H1 (cell line): Measurements from ENCODE around the gene CYTL1. TPM values are rescaled to one million over a fixed set of nuclear protein-coding genes. Genes with fewer than 3 reads are reported as not detected.

Experiments used
- CTCF ChIA-PET: fragments of 300-600 bp; sonication (Branson Sonifier 250); formaldehyde crosslinking; loops from one replicate; lab custom pipeline; 2021; ENCODE audit not compliant: partially characterized antibody; lab: Charles Lee
- POLR2A ChIA-PET: fragments of 300-600 bp; sonication (Branson Sonifier 250); formaldehyde crosslinking; loops from one replicate; lab custom pipeline; 2021; ENCODE audit warnings: inconsistent platforms; ENCODE audit not compliant: partially characterized antibody; lab: Charles Lee
- DNase-seq, 2 experiments: peaks; one replicate each; pipeline versions ENCODE4 v3.0.0 to v3.0.0-alpha.2; 2010 to 2022; ENCODE audit warnings: low spot score in 2 of 2, low read depth in 1 of 2, mixed read lengths in 1 of 2
- FAIRE-seq: peaks from 2 replicates; lab custom pipeline; 2011; peaks lifted over from hg19 to GRCh38; lab: Jason Lieb, UNC
- H2AFZ ChIP-seq: 2 replicates; pipeline ENCODE4 v1.8.1; 2012; ENCODE audit warnings: low read length, inconsistent platforms
- H2AK5ac ChIP-seq: 2 replicates; pipeline ENCODE4 v1.6.1; 2013; ENCODE audit warnings: low read depth, low read length
- H2BK120ac ChIP-seq: replicated peaks from 2 replicates; pipeline ENCODE3; 2013; ENCODE audit warnings: low read depth, low read length, inconsistent platforms
- H2BK12ac ChIP-seq: 2 replicates; pipeline ENCODE4 v1.6.1; 2013; ENCODE audit warnings: low read depth, low read length
- H2BK15ac ChIP-seq: 2 replicates; pipeline ENCODE4 v1.6.1; 2013; ENCODE audit warnings: low read length
- H2BK20ac ChIP-seq: 2 replicates; pipeline ENCODE4 v1.6.1; 2013; ENCODE audit warnings: low read length
- H2BK5ac ChIP-seq: 2 replicates; pipeline ENCODE4 v1.6.1; 2013; ENCODE audit warnings: low read depth, low read length
- H3K14ac ChIP-seq: 2 replicates; pipeline ENCODE4 v1.6.1; 2013; ENCODE audit warnings: inconsistent platforms; ENCODE audit not compliant: insufficient read length
- H3K18ac ChIP-seq: 2 replicates; pipeline ENCODE4 v1.6.1; 2013; ENCODE audit warnings: low read length; ENCODE audit errors: extremely low read depth
- H3K23ac ChIP-seq: 2 replicates; pipeline ENCODE4 v1.6.1; 2013; ENCODE audit warnings: inconsistent platforms; ENCODE audit not compliant: insufficient read length
- H3K23me2 ChIP-seq: 2 replicates; pipeline ENCODE4 v1.6.1; 2013; ENCODE audit warnings: low read depth, low read length
- H3K27ac ChIP-seq: 2 replicates; pipeline ENCODE4 v1.6.1; 2011; ENCODE audit warnings: low read depth, low read length, inconsistent platforms
- H3K27me3 ChIP-seq, 4 experiments: replicated peaks in 1 of 4; 1 replicate in 1 of 4; 2 replicates in 3 of 4; pipeline versions ENCODE4 v1.6.1 to v1.8.1; 2011 to 2013; ENCODE audit warnings: low read length in 3 of 4, mild to moderate bottlenecking in 3 of 4, inconsistent platforms in 2 of 4, mixed read lengths in 2 of 4, moderate library complexity in 1 of 4; ENCODE audit not compliant: control insufficient read depth in 3 of 4, insufficient read depth in 3 of 4; ENCODE audit errors: extremely low read depth in 1 of 4
- H3K36me3 ChIP-seq, 4 experiments: 2 replicates each; pipeline versions ENCODE4 v1.6.1 to v1.8.1; 2011 to 2013; ENCODE audit warnings: mild to moderate bottlenecking in 4 of 4, low read length in 3 of 4, moderate library complexity in 2 of 4, control low read depth in 1 of 4, inconsistent platforms in 1 of 4; ENCODE audit not compliant: insufficient read depth in 4 of 4, control insufficient read depth in 2 of 4
- H3K4ac ChIP-seq: replicated peaks from 2 replicates; pipeline ENCODE3; 2013; ENCODE audit warnings: low read length, low read depth, mixed read lengths, inconsistent platforms; ENCODE audit not compliant: insufficient read length
- H3K4me1 ChIP-seq, 4 experiments: replicated peaks in 1 of 4; 1 replicate in 1 of 4; 2 replicates in 3 of 4; pipeline versions ENCODE4 v1.6.1 to v1.8.1; 2011 to 2013; ENCODE audit warnings: low read length in 3 of 4, inconsistent platforms in 2 of 4, mixed read lengths in 1 of 4; ENCODE audit not compliant: insufficient read depth in 4 of 4, control insufficient read depth in 3 of 4
- H3K4me2 ChIP-seq, 2 experiments: 2 replicates each; pipeline versions ENCODE4 v1.6.1 to v1.8.1; 2011 to 2013; ENCODE audit warnings: low read depth in 2 of 2, low read length in 2 of 2, control low read depth in 1 of 2, inconsistent platforms in 1 of 2, mild to moderate bottlenecking in 1 of 2; ENCODE audit not compliant: insufficient read depth in 1 of 2
- H3K4me3 ChIP-seq, 4 experiments: fragments of 200-600, 300-600 bp in 1 of 4; sonication (generic), shearing (Covaris generic), sonication (Bioruptor Twin) in 1 of 4; 2 replicates each; pipeline versions ENCODE4 v1.5.1 to v1.8.1; 2011 to 2016; ENCODE audit warnings: low read length in 4 of 4, low read depth in 3 of 4, control low read depth in 2 of 4, inconsistent platforms in 2 of 4, mild to moderate bottlenecking in 2 of 4, mixed read lengths in 1 of 4, moderate library complexity in 1 of 4; ENCODE audit not compliant: insufficient read depth in 2 of 4; ENCODE audit errors: extremely low read depth in 1 of 4
- H3K56ac ChIP-seq: replicated peaks from 2 replicates; pipeline ENCODE3; 2013; ENCODE audit warnings: low read depth, mild to moderate bottlenecking, mixed read lengths, low read length, inconsistent platforms; ENCODE audit not compliant: insufficient read length
- H3K79me1 ChIP-seq: 2 replicates; pipeline ENCODE4 v1.6.1; 2013; ENCODE audit warnings: low read depth, low read length, control low read depth
- H3K79me2 ChIP-seq, 2 experiments: 2 replicates each; pipeline versions ENCODE4 v1.6.1 to v1.8.1; 2012 to 2013; ENCODE audit warnings: low read length in 2 of 2, mild to moderate bottlenecking in 2 of 2, inconsistent platforms in 1 of 2; ENCODE audit not compliant: insufficient read depth in 2 of 2, control insufficient read depth in 1 of 2
- H3K9ac ChIP-seq, 4 experiments: replicated peaks in 1 of 4; 1 replicate in 1 of 4; 2 replicates in 3 of 4; pipeline versions ENCODE4 v1.6.1 to v1.8.1; 2011 to 2013; ENCODE audit warnings: low read depth in 3 of 4, low read length in 3 of 4, control low read depth in 2 of 4, mild to moderate bottlenecking in 2 of 4, moderate library complexity in 2 of 4, inconsistent platforms in 1 of 4; ENCODE audit errors: extremely low read depth in 1 of 4
- H3K9me3 ChIP-seq, 2 experiments: 2 replicates each; pipeline versions ENCODE4 v1.6.1 to v1.8.1; 2012 to 2013; ENCODE audit warnings: mild to moderate bottlenecking in 2 of 2, moderate library complexity in 2 of 2, control low read depth in 1 of 2, inconsistent platforms in 1 of 2, low read depth in 1 of 2, low read length in 1 of 2, mixed read lengths in 1 of 2; ENCODE audit not compliant: insufficient read depth in 2 of 2
- H4K20me1 ChIP-seq, 2 experiments: replicated peaks in 1 of 2; 2 replicates each; pipeline versions ENCODE3 to v1.8.1; 2011 to 2013; ENCODE audit warnings: inconsistent platforms in 2 of 2, low read length in 2 of 2, mild to moderate bottlenecking in 1 of 2; ENCODE audit not compliant: insufficient read depth in 2 of 2, control insufficient read depth in 1 of 2
- H4K5ac ChIP-seq: 2 replicates; pipeline ENCODE4 v1.6.1; 2013; ENCODE audit warnings: low read length, low read depth, mixed read lengths, inconsistent platforms; ENCODE audit not compliant: insufficient read length
- H4K8ac ChIP-seq: 2 replicates; pipeline ENCODE4 v1.8.0; 2013; ENCODE audit warnings: mild to moderate bottlenecking, moderate library complexity, low read length, inconsistent platforms; ENCODE audit not compliant: insufficient read depth; ENCODE audit errors: extremely low read depth
- H4K91ac ChIP-seq: replicated peaks from 2 replicates; pipeline ENCODE3; 2013; ENCODE audit warnings: low read length, mixed read lengths, inconsistent platforms; ENCODE audit not compliant: insufficient read length
- CHD1 ChIP-seq: IDR thresholded peaks from 2 replicates; pipeline ENCODE4 v1.6.1; 2012; ENCODE audit warnings: low read depth, low read length, improper control_type of control experiment
- CTBP2 ChIP-seq: IDR thresholded peaks from 2 replicates; pipeline ENCODE4 v1.7.0; 2011; ENCODE audit warnings: borderline replicate concordance, mild to moderate bottlenecking, moderate library complexity, mixed read lengths, low read length; ENCODE audit not compliant: insufficient read depth, insufficient read length
- FOSL1 ChIP-seq: IDR thresholded peaks from 2 replicates; pipeline ENCODE4 v1.6.1; 2011; ENCODE audit warnings: mild to moderate bottlenecking, low read depth, low read length, moderate library complexity; ENCODE audit not compliant: insufficient read depth
- HDAC2 ChIP-seq, 2 experiments: fragments of 300-600 bp in 1 of 2; sonication (generic) in 1 of 2; IDR thresholded peaks; 2 replicates each; pipeline ENCODE4 v1.6.1; 2011 to 2012; ENCODE audit warnings: low read depth in 2 of 2, low read length in 2 of 2, mild to moderate bottlenecking in 2 of 2, moderate library complexity in 2 of 2, borderline replicate concordance in 1 of 2, inconsistent platforms in 1 of 2
- RNF2 ChIP-seq: fragments of 200-900, 300-1000 bp; sonication (generic); IDR thresholded peaks from 2 replicates; pipeline ENCODE4 v1.7.1; 2016; ENCODE audit warnings: borderline replicate concordance, low read depth, mild to moderate bottlenecking, antibody characterized with exemption, low read length; ENCODE audit not compliant: poor library complexity, severe bottlenecking; ENCODE audit errors: missing control alignments
- SUZ12 ChIP-seq: fragments of 200-600 bp; sonication (generic); IDR thresholded peaks from 2 replicates; pipeline ENCODE4 v1.6.1; 2012; ENCODE audit warnings: mild to moderate bottlenecking, inconsistent platforms, low read length, moderate library complexity, mixed read lengths
- TEAD4 ChIP-seq: IDR thresholded peaks from 2 replicates; pipeline ENCODE4 v1.6.1; 2012; ENCODE audit warnings: low read depth, low read length, inconsistent platforms, mixed read lengths
- WGBS, 2 experiments: shearing (Covaris generic) in 1 of 2; methylation state at CpG; one replicate each; pipeline versions ENCODE4 v1.1.6 to v1.1.7; 2013 to 2015; ENCODE audit warnings: low lambda C conversion rate in 2 of 2, mixed read lengths in 2 of 2, inconsistent platforms in 1 of 2, low coverage in 1 of 2, missing lambda C conversion rate in 1 of 2; ENCODE audit not compliant: insufficient replicate concordance in 2 of 2, insufficient coverage in 1 of 2, insufficient read length in 1 of 2; ENCODE audit errors: extremely low coverage in 1 of 2, missing lambda C conversion rate in 1 of 2; 5-methylcytosine and 5-hydroxymethylcytosine counted together
- polyA plus RNA-seq, 7 experiments: library from polyadenylated mRNA; depleted of rRNA in 3 of 7; stranded (reverse) in 5 of 7; unstranded in 2 of 7; fragments of >200 nt in 5 of 7; fragments of 200-250 nt in 2 of 7; gene quantifications; 1 replicate in 5 of 7; 2 replicates in 1 of 7; 4 replicates in 1 of 7; pipeline versions ENCODE4 v1.2.1 to v1.2.3, GENCODE V29; 2011 to 2013; ENCODE audit warnings: missing spikeins in 2 of 7, mixed read lengths in 2 of 7
- total RNA-seq: library from RNA; stranded (reverse); fragmentation: NEBNext Ultra II Directional; extraction: Animal tissue kit (Norgen Biotek cat#: 25700); gene quantifications from 2 replicates; pipeline ENCODE4 v1.2.1, GENCODE V29; 2021
- TF ChIP-seq, protein P1 (sequence below): IDR thresholded peaks from 2 replicates; pipeline ENCODE4 v1.6.1; 2012; ENCODE audit warnings: inconsistent platforms
- TF ChIP-seq, protein P2 (sequence below): IDR thresholded peaks from 2 replicates; pipeline ENCODE4 v1.6.1; 2011; ENCODE audit warnings: low read depth, mild to moderate bottlenecking, low read length; ENCODE audit not compliant: insufficient read depth
- TF ChIP-seq, protein P3 (sequence below): IDR thresholded peaks from 2 replicates; pipeline ENCODE4 v1.6.1; 2012; ENCODE audit warnings: inconsistent platforms

Gene CYTL1
- total and polyA plus RNA-seq, 2 of the 8 experiments (the other 6 are each of a cell fraction or from before 2014, with no cell fraction given): 8.6 to 9.8 TPM

DNA sequence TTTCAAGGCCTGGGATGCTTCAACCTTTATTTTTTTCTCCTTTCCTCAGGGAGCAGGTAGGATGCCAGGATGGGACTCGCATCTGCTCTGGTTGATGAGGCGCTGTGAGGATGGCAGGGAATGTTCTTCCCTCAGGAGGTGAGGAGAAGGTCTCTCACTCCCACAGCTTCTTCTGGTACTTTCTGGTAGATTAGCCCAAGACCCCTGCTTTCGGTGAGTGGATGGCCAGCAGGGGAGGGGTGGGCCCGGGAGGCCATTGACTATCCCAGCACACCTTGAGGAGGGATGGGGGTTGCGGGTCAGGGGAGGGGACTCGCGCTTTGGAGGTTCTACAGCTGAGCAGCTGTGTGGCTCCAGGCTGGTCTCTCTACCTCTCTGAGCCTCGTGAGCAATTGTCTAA, 14.8 kb downstream of the CYTL1 start:
- H4K5ac ChIP-seq: no peak overlapping the region
- H3K4ac ChIP-seq: no peak overlapping the region
- ChIA-PET POLR2A (no interaction called here), CTCF (interaction anchor here (0.7 to 1.7 kb wide), 3 partner anchors 12 to 799 kb away, joined by 3 to 4 read pairs (median 4); no protein-coding TSS in a partner anchor)
- no peak for DNase-seq
- H3K4me3 ChIP-seq: no peak overlapping the region
- no peaks in the 10 kb centered on the region for H4K20me1 ChIP-seq
- no peak overlapping the region for H3K14ac ChIP-seq
- no peaks in the 10 kb centered on the region for H3K9me3 ChIP-seq
- H3K18ac ChIP-seq: no peak overlapping the region; the same call in 1 of the 2 replicates
- H3K4me2 ChIP-seq: no peak overlapping the region
- no peak overlapping the region for H3K9ac ChIP-seq
- no peaks in the 10 kb centered on the region for H3K79me1 ChIP-seq
- H2BK5ac ChIP-seq: no peak overlapping the region
- FAIRE-seq: no peak
- no peak overlapping the region for H2BK15ac ChIP-seq
- H2BK20ac ChIP-seq: no peak overlapping the region
- H2AFZ ChIP-seq: no peak overlapping the region
- no peaks in the 10 kb centered on the region; a peak in 1 of 7 replicates for H3K4me1 ChIP-seq
- no peak overlapping the region for H2BK120ac ChIP-seq
- H4K91ac ChIP-seq: no peak overlapping the region
- WGBS, 2 experiments: 78% methylated on average over 4 of the region's 8 CpGs; no CpG with 5 or more reads in 1 of the 2 experiments
- H3K27me3 ChIP-seq: no peaks in the 10 kb centered on the region
- H3K56ac ChIP-seq: no peak overlapping the region
- H3K23me2 ChIP-seq: no peaks in the 10 kb centered on the region
- H2AK5ac ChIP-seq: no peak overlapping the region
- H3K36me3 ChIP-seq: no peaks in the 10 kb centered on the region
- H3K23ac ChIP-seq: no peak overlapping the region
- no peaks in the 10 kb centered on the region for H3K79me2 ChIP-seq
- H4K8ac ChIP-seq: no peak overlapping the region
- H3K27ac ChIP-seq: no peak overlapping the region
- H2BK12ac ChIP-seq: no peak overlapping the region
- no peak for TF ChIP-seq CTBP2
- TF ChIP-seq TEAD4: no peak
- TF ChIP-seq, protein P1, sequence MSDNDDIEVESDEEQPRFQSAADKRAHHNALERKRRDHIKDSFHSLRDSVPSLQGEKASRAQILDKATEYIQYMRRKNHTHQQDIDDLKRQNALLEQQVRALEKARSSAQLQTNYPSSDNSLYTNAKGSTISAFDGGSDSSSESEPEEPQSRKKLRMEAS: no peak
- TF ChIP-seq RNF2: no peak
- TF ChIP-seq FOSL1: no peak
- TF ChIP-seq HDAC2 (IDR thresholded peaks at IDR 0.05; ENCODE audit: borderline replicate concordance in 1 of 2, low read depth in 2 of 2, low read length in 2 of 2): no peak
- TF ChIP-seq SUZ12: no peak
- TF ChIP-seq, protein P2, sequence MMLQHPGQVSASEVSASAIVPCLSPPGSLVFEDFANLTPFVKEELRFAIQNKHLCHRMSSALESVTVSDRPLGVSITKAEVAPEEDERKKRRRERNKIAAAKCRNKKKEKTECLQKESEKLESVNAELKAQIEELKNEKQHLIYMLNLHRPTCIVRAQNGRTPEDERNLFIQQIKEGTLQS: no peak
- TF ChIP-seq, protein P3, sequence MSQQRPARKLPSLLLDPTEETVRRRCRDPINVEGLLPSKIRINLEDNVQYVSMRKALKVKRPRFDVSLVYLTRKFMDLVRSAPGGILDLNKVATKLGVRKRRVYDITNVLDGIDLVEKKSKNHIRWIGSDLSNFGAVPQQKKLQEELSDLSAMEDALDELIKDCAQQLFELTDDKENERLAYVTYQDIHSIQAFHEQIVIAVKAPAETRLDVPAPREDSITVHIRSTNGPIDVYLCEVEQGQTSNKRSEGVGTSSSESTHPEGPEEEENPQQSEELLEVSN: no peak
- no peak for TF ChIP-seq CHD1
